Measurements from ENCODE around the gene TMEM272.
A peak's percentile ranks its signal among the peaks of the same experiment; 100 is the strongest.

TMEM272 gene

DNA sequence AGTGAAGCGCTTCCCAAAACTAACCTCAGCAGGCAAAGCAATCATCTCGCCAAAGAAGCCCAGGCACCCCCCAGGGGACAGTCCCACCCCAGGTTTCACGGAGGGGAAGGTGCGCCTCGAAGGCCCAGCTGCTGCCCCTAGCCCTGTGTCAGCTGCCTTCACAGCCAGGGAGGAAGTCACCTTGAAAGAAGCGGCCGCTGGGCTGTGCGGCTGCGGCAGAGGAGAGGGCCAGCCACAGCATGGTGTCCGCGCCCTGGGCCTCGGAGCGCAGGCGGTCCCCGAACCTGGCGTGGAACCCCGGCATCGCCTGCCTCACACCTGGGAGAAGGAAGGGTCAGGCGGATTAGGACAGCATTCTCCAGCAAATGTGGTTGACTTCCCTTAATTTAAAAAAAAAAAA lies 76.0 kb downstream of the TMEM272 start:
- no peak overlapping the region for H3K4me3 ChIP-seq (ENCODE audit: low read depth, low read length)
- in situ Hi-C loops (cut with HindIII; ENCODE audit: low sequenced_read_pairs): no loop called here
- no peak for DNase-seq (ENCODE audit: low read depth)
- TF ChIP-seq CTCF (IDR thresholded peaks at IDR 0.05; ENCODE audit: low read depth, low read length, missing control alignments): no peak

DNA sequence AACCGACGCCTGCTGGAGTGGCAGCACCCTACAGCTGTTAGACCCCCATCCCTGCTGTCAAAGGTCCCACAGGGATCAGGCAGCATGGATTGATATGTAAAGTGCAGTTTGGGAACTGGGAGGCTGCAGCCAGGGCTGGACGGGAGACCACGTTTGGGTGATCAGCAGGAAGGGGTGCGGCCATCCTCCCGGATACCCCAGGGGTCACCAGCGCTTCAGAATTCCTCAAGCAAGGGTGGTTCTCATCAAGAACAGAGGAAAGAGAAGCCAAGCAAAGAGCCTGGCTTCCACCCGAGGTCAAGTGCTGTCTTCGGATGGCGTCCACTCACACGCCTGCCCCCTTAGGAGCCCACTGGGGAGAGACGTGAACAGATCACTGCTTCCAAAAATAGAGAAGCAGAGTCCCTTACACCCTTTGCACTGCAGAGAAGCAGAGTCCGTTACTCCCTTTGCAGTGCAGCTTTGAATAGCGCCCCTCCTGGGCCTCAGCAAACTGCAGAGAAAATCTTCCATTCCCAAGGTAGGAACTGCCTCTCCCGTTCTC lies 76.5 kb downstream of the TMEM272 start:
- TF ChIP-seq CTCF (IDR thresholded peaks at IDR 0.05; ENCODE audit: low read depth, low read length, missing control alignments): no peak
- in situ Hi-C loops (cut with HindIII; ENCODE audit: low sequenced_read_pairs): no loop called here

GRCh38 chr13:51767100-51767499 lies 77.9 kb downstream of the TMEM272 start:
- no peak overlapping the region for H3K4me3 ChIP-seq (ENCODE audit: low read depth, low read length)
- no peak for DNase-seq (ENCODE audit: low read depth)
- TF ChIP-seq CTCF (IDR thresholded peaks at IDR 0.05; ENCODE audit: low read depth, low read length, missing control alignments): no peak
- in situ Hi-C loops (cut with HindIII; ENCODE audit: low sequenced_read_pairs): no loop called here

More for the DNA sequence above, 76.5 kb downstream of the TMEM272 start:
- H3K4me3 ChIP-seq (ENCODE audit: low read depth, low read length): no peak overlapping the region
- no peak for DNase-seq (ENCODE audit: low read depth)

DNA sequence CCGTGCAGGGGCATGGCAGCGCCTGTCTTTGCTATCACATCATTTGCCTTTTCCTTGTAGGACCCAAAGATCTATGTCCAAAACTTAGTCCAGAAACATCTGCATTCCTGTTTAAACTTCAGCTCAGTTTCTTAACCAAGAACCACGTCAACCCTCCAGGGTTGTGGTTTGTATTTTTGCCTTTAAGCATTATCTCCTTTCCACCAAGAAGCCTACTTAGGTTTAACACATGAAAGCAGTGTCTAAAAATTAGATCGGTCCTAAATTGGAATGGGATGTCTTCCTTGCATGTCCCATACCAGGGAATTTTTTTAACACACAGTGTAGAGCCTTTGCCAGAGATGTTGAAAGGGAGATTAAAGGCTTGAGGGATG lies 79.8 kb downstream of the TMEM272 start:
- DNase-seq (ENCODE audit: low read depth): no peak
- in situ Hi-C loops (cut with HindIII; ENCODE audit: low sequenced_read_pairs): no loop called here
- no peak for TF ChIP-seq CTCF (IDR thresholded peaks at IDR 0.05; ENCODE audit: low read depth, low read length, missing control alignments)
- no peak overlapping the region for H3K4me3 ChIP-seq (ENCODE audit: low read depth, low read length)

DNA sequence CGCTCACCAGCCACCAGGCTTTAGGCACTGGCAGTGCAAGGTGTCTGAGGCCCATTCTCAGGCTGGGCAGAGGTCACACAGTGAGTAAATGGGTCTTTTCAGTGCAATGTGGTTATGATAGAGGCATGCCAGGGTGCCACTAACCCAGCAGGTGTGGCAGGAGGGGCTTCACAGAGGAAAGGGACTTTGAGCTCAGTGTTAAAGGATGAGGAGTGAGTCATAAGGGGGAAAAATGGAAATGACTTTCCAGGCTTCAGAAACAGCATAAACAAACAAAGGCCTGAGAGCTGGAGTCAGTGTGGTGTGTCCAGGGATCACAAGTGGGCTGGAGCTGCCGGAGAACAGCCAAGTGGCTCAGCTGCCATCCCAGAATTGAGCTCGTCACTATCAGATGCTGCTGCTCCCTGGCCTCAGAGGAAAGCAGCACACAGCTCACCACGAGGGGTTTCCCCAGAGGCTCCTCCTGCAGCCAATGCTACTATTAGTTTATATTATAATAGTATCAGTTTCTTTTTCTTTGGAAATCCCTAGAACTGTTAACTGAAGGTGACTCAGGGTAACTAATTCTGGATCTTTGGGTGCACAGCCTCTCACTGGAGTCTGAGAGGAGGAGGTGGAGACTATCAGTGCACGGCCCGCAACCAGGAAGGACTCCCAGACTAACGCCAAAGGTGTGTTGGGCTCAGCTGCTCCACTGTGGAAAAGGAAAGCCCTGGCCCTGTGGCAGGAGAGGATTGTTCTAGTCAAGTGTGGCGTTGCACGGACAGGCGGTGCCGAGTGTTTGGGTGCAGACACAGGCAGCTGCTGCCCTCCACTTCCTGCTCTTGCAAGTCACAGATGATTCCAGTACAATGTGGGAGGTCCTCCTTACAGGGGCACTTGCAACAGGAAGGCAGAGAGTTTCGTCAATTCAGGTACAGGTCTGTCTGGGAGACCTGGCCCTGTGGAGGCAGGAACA lies 80.5 kb downstream of the TMEM272 start:
- TF ChIP-seq CTCF (IDR thresholded peaks at IDR 0.05; ENCODE audit: low read depth, low read length, missing control alignments): peak; percentile 4
- DNase-seq (ENCODE audit: low read depth): peak; percentile 55
- in situ Hi-C loops (cut with HindIII; ENCODE audit: low sequenced_read_pairs): no loop called here
- H3K4me3 ChIP-seq (ENCODE audit: low read depth, low read length): no peak overlapping the region

DNA sequence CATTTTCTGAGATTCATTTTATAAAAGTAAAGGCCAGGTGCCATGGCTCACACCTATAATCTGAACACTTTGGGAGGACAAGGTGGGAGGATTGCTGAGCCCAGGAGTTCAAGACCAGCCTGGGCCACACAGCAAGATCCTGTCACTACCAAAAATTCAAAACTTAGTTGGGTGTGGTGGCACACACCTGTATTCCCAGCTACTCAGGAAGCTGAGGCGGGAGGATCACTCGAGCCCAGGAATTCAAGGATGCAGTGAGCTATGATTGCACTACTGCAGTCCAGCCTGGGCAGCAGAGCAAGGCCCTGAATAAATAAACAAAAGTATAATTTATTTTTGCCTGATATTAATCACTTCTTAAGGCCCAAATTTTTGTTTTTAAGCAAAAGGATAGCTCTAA lies 81.5 kb downstream of the TMEM272 start:
- in situ Hi-C loops (cut with HindIII; ENCODE audit: low sequenced_read_pairs): no loop called here
- DNase-seq (ENCODE audit: low read depth): no peak
- no peak overlapping the region for H3K4me3 ChIP-seq (ENCODE audit: low read depth, low read length)
- no peak for TF ChIP-seq CTCF (IDR thresholded peaks at IDR 0.05; ENCODE audit: low read depth, low read length, missing control alignments)
